ENCODE results near the gene TXNDC15. TPM values are rescaled to one million over a fixed set of nuclear protein-coding genes. Genes with fewer than 3 reads are reported as not detected.

TXNDC15 gene
- total RNA-seq, 1 experiment from 2014 or later = 19.5 TPM

- CTCF ChIA-PET = no interaction called here
Measured at GRCh38 chr5:134943547-134943946, 69.4 kb downstream of the TXNDC15 start.

GRCh38 chr5:134944630-134945029 is 70.5 kb downstream of the TXNDC15 start:
- peaks cover 2% of the 10 kb centered on the region; the same call in 1 of the 2 replicates for H3K36me3 ChIP-seq (ENCODE audit: low read depth)
- H3K4me3 ChIP-seq = no peak overlapping the region
- no peak overlapping the region for H2AFZ ChIP-seq
- CTCF ChIA-PET = no interaction called here
- H3K9me3 ChIP-seq (ENCODE audit: insufficient read depth, low read depth) = no peaks in the 10 kb centered on the region
- no peaks in the 10 kb centered on the region for H3K4me1 ChIP-seq (replicated peaks; ENCODE audit: insufficient read depth)
- no peak overlapping the region for H3K4me2 ChIP-seq
- no peaks in the 10 kb centered on the region for H3K27me3 ChIP-seq (ENCODE audit: insufficient read depth, low read depth)
- H3K27ac ChIP-seq = no peak overlapping the region
- no peaks in the 10 kb centered on the region for H3F3A ChIP-seq (ENCODE audit: insufficient read depth, low read depth)
- H3K9me2 ChIP-seq (ENCODE audit: insufficient read depth) = no peaks in the 10 kb centered on the region; the same call in 1 of the 2 replicates
- intact Hi-C loops (cut with micrococcal nuclease; ENCODE audit: unreplicated experiment) = no loop called here
- BruUV-seq (replicated peaks) = no TSS peak
- TF ChIP-seq EZH2 (IDR thresholded peaks at IDR 0.05; ENCODE audit: low read depth) (no peak), CTCF (conservative IDR thresholded peaks at IDR 0.05) (no peak)
- no peaks in the 10 kb centered on the region; the same call in 1 of the 2 replicates for H4K20me1 ChIP-seq (ENCODE audit: insufficient read depth)
- no peaks in the 10 kb centered on the region for H3K79me2 ChIP-seq (ENCODE audit: low read depth)
- POLR2A ChIA-PET (ENCODE audit: unreplicated experiment) = no interaction called here
- no peak for DNase-seq

More at GRCh38 chr5:134943547-134943946, 69.4 kb downstream of the TXNDC15 start:
- Histone ChIP-seq H3K9me3 (ENCODE audit: insufficient read depth, low read depth) (no peaks in the 10 kb centered on the region), H3K27ac (no peak overlapping the region), H3K4me1 (replicated peaks; ENCODE audit: insufficient read depth) (no peaks in the 10 kb centered on the region), H3K4me2 (no peak overlapping the region), H2AFZ (no peak overlapping the region), H3K27me3 (ENCODE audit: insufficient read depth, low read depth) (no peaks in the 10 kb centered on the region), H3K36me3 (ENCODE audit: low read depth) (peaks cover 3% of the 10 kb centered on the region; the same call in 1 of the 2 replicates), H3K79me2 (ENCODE audit: low read depth) (no peaks in the 10 kb centered on the region), H3K9me2 (ENCODE audit: insufficient read depth) (no peaks in the 10 kb centered on the region; the same call in 1 of the 2 replicates), H3F3A (ENCODE audit: insufficient read depth, low read depth) (no peaks in the 10 kb centered on the region), H3K4me3 (no peak overlapping the region), H4K20me1 (ENCODE audit: insufficient read depth) (no peaks in the 10 kb centered on the region)
- BruUV-seq (replicated peaks) = no TSS peak
- TF ChIP-seq CTCF (conservative IDR thresholded peaks at IDR 0.05) (no peak), EZH2 (IDR thresholded peaks at IDR 0.05; ENCODE audit: low read depth) (no peak)
- POLR2A ChIA-PET (ENCODE audit: unreplicated experiment) = no interaction called here
- no peak for DNase-seq
- intact Hi-C loops (cut with micrococcal nuclease; ENCODE audit: unreplicated experiment) = no loop called here

- BruUV-seq (replicated peaks) = no TSS peak
Measured at GRCh38 chr5:134945041-134945440, 70.9 kb downstream of the TXNDC15 start.

More at GRCh38 chr5:134945041-134945440, 70.9 kb downstream of the TXNDC15 start:
- intact Hi-C loops (cut with micrococcal nuclease; ENCODE audit: unreplicated experiment) = no loop called here
- CTCF ChIA-PET = no interaction called here
- Histone ChIP-seq H3K36me3 (ENCODE audit: low read depth) (no peaks in the 10 kb centered on the region; the same call in 1 of the 2 replicates), H3K4me3 (no peak overlapping the region), H3K27ac (no peak overlapping the region), H4K20me1 (ENCODE audit: insufficient read depth) (no peaks in the 10 kb centered on the region; the same call in 1 of the 2 replicates), H3K4me2 (no peak overlapping the region), H3K4me1 (replicated peaks; ENCODE audit: insufficient read depth) (no peaks in the 10 kb centered on the region), H3F3A (ENCODE audit: insufficient read depth, low read depth) (no peaks in the 10 kb centered on the region), H3K27me3 (ENCODE audit: insufficient read depth, low read depth) (no peaks in the 10 kb centered on the region), H3K79me2 (ENCODE audit: low read depth) (no peaks in the 10 kb centered on the region), H3K9me2 (ENCODE audit: insufficient read depth) (no peaks in the 10 kb centered on the region; the same call in 1 of the 2 replicates), H2AFZ (no peak overlapping the region), H3K9me3 (ENCODE audit: insufficient read depth, low read depth) (no peaks in the 10 kb centered on the region)
- POLR2A ChIA-PET (ENCODE audit: unreplicated experiment) = no interaction called here
- TF ChIP-seq EZH2 (IDR thresholded peaks at IDR 0.05; ENCODE audit: low read depth) = no peak
- TF ChIP-seq CTCF (conservative IDR thresholded peaks at IDR 0.05) = no peak
- no peak for DNase-seq

All from PC-9 (cell line).